ENCODE results near the gene UBASH3B. TPM values are rescaled to one million over a fixed set of nuclear protein-coding genes. Genes with fewer than 3 reads are reported as not detected.
A peak's percentile ranks its signal among the peaks of the same experiment; 100 is the strongest.

Gene UBASH3B
- total RNA-seq, 1 experiment from 2014 or later, result 81.9 TPM

GRCh38 chr11:122737951-122738693 is 82.6 kb downstream of the UBASH3B start:
- H3K79me2 ChIP-seq (ENCODE audit: low read depth), result peaks cover 94% of the 10 kb centered on the region
- POLR2A ChIA-PET (ENCODE audit: unreplicated experiment), result interaction anchor here (0.8 kb wide), 1 partner anchor 39 kb away, joined by 8 read pairs; no protein-coding TSS in a partner anchor
- TF ChIP-seq EZH2 (IDR thresholded peaks at IDR 0.05; ENCODE audit: low read depth), result no peak
- TF ChIP-seq, protein P1, sequence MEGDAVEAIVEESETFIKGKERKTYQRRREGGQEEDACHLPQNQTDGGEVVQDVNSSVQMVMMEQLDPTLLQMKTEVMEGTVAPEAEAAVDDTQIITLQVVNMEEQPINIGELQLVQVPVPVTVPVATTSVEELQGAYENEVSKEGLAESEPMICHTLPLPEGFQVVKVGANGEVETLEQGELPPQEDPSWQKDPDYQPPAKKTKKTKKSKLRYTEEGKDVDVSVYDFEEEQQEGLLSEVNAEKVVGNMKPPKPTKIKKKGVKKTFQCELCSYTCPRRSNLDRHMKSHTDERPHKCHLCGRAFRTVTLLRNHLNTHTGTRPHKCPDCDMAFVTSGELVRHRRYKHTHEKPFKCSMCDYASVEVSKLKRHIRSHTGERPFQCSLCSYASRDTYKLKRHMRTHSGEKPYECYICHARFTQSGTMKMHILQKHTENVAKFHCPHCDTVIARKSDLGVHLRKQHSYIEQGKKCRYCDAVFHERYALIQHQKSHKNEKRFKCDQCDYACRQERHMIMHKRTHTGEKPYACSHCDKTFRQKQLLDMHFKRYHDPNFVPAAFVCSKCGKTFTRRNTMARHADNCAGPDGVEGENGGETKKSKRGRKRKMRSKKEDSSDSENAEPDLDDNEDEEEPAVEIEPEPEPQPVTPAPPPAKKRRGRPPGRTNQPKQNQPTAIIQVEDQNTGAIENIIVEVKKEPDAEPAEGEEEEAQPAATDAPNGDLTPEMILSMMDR (conservative IDR thresholded peaks at IDR 0.05), result no peak
- H3K4me2 ChIP-seq, result peak overlapping the region; percentile 52
- peaks cover 3% of the 10 kb centered on the region; the same call in 1 of the 2 replicates for H4K20me1 ChIP-seq (ENCODE audit: insufficient read depth)
- H3K9me3 ChIP-seq (ENCODE audit: insufficient read depth, low read depth), result no peaks in the 10 kb centered on the region
- DNase-seq, result peak in 1 of 2 experiments; percentile 55
- no peaks in the 10 kb centered on the region for H3K9me2 ChIP-seq (ENCODE audit: insufficient read depth)
- peaks cover 52% of the 10 kb centered on the region for H3F3A ChIP-seq (ENCODE audit: insufficient read depth, low read depth)
- intact Hi-C loops (cut with micrococcal nuclease; ENCODE audit: unreplicated experiment), result no loop called here
- peaks cover 25% of the 10 kb centered on the region for H3K4me1 ChIP-seq (replicated peaks; ENCODE audit: insufficient read depth)
- no TSS peak for BruUV-seq (replicated peaks)
- H3K27me3 ChIP-seq (ENCODE audit: insufficient read depth, low read depth), result no peaks in the 10 kb centered on the region
- H3K27ac ChIP-seq, result peak overlapping the region; percentile 57
- no peak overlapping the region for H2AFZ ChIP-seq
- CTCF ChIA-PET, result no interaction called here
- no peak overlapping the region for H3K4me3 ChIP-seq
- H3K36me3 ChIP-seq (ENCODE audit: low read depth), result no peaks in the 10 kb centered on the region

GRCh38 chr11:122741613-122742300 is 86.2 kb downstream of the UBASH3B start:
- no TSS peak for BruUV-seq (replicated peaks)
- Histone ChIP-seq H4K20me1 (ENCODE audit: insufficient read depth) (peaks cover 15% of the 10 kb centered on the region; the same call in 1 of the 2 replicates), H3K4me3 (no peak overlapping the region), H3K9me3 (ENCODE audit: insufficient read depth, low read depth) (no peaks in the 10 kb centered on the region), H3K4me1 (replicated peaks; ENCODE audit: insufficient read depth) (peaks cover 17% of the 10 kb centered on the region), H2AFZ (no peak overlapping the region), H3K9me2 (ENCODE audit: insufficient read depth) (no peaks in the 10 kb centered on the region), H3K27me3 (ENCODE audit: insufficient read depth, low read depth) (no peaks in the 10 kb centered on the region), H3F3A (ENCODE audit: insufficient read depth, low read depth) (peaks cover 53% of the 10 kb centered on the region), H3K36me3 (ENCODE audit: low read depth) (no peaks in the 10 kb centered on the region; the same call in 1 of the 2 replicates), H3K27ac (no peak overlapping the region), H3K4me2 (no peak overlapping the region), H3K79me2 (ENCODE audit: low read depth) (peaks cover 96% of the 10 kb centered on the region)
- no peak for DNase-seq
- TF ChIP-seq, protein P1 (conservative IDR thresholded peaks at IDR 0.05), result no peak
- no peak for TF ChIP-seq EZH2 (IDR thresholded peaks at IDR 0.05; ENCODE audit: low read depth)
- ChIA-PET CTCF (no interaction called here), POLR2A (ENCODE audit: unreplicated experiment) (no interaction called here)
- intact Hi-C loops (cut with micrococcal nuclease; ENCODE audit: unreplicated experiment), result no loop called here

- intact Hi-C loops (cut with micrococcal nuclease; ENCODE audit: unreplicated experiment), result no loop called here
- Histone ChIP-seq H3K4me2 (no peak overlapping the region), H3K9me3 (ENCODE audit: insufficient read depth, low read depth) (no peaks in the 10 kb centered on the region), H3K36me3 (ENCODE audit: low read depth) (no peaks in the 10 kb centered on the region; the same call in 1 of the 2 replicates), H3K79me2 (ENCODE audit: low read depth) (peaks cover 97% of the 10 kb centered on the region), H3K27ac (no peak overlapping the region), H3K27me3 (ENCODE audit: insufficient read depth, low read depth) (no peaks in the 10 kb centered on the region), H3F3A (ENCODE audit: insufficient read depth, low read depth) (peaks cover 46% of the 10 kb centered on the region), H2AFZ (no peak overlapping the region), H3K9me2 (ENCODE audit: insufficient read depth) (no peaks in the 10 kb centered on the region), H3K4me3 (no peak overlapping the region), H3K4me1 (replicated peaks; ENCODE audit: insufficient read depth) (peaks cover 10% of the 10 kb centered on the region), H4K20me1 (ENCODE audit: insufficient read depth) (peaks cover 20% of the 10 kb centered on the region; the same call in 1 of the 2 replicates)
- BruUV-seq (replicated peaks), result no TSS peak
- TF ChIP-seq EZH2 (IDR thresholded peaks at IDR 0.05; ENCODE audit: low read depth), result no peak
- TF ChIP-seq, protein P1 (conservative IDR thresholded peaks at IDR 0.05), result no peak
- ChIA-PET POLR2A (ENCODE audit: unreplicated experiment) (no interaction called here), CTCF (no interaction called here)
- DNase-seq, result no peak
Measured at GRCh38 chr11:122742301-122743018, 86.9 kb downstream of the UBASH3B start.

Measured in PC-9 (cell line).